GM18511 (cell line): ENCODE data around the gene POU3F3.

Experiments used
- ATAC-seq: cut with Tn5 transposase; IDR thresholded peaks from one replicate; pipeline ENCODE4 v1.9.1; 2021; ENCODE audit warnings: mild to moderate bottlenecking, moderate library complexity; ENCODE audit not compliant: unreplicated experiment

Gene POU3F3

DNA sequence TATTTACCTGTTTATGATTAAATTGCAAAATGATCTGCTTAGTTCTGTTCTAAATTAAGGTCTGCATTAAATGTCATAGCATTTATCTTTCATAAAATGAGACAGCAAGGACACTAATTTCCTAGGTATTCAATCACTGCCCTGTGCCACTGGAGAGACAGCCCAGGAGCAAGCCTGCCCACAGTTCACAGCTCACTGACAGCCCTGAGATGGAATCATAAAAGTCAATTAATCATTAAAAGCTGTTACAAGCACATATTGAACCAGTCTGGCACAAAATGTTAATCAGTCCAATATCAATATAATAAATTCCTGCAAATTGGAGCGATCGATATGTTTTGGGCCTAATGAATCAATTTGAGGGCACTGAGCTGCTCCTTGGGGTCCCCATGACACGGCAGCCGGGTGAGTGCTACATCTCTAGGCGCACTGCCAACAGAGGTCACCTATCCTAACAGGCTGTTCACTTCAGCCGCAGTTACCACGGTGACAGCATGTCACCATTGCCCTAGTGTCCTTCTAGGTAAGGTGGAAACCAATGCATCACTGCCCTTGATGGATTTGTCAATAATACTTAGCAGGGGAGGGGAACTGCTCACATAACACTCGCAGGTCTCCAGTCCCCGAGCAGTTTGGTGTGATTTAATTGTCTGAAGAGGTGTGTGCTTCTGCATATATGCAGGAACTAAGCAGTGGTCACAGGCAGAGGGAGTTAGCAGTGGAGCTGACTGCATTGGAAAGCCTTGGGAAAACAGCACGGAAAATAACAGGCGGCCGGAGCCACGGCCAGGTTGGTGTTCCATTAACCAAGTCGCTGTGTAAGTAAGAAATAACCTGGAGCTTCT is 47.3 kb downstream of the POU3F3 start:
- ATAC-seq: no peak

DNA sequence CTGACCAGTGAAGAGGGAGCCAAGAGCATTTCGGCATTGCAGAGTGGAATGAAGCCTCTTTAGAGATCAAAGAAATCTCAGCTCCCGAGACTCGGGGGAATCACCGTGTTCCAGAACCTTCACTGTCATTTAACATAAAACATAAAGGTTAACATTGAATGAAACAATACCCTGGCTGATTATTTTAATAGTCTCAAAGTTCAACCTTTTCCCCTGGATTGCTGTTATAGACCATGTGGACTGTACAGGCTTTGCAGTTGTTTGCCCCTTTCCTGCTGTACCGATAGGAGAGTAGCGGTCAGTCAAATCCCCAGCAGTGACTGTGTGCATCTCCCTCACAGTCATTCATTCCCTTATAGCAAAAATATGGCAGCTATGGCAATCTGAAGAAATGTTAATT is 48.4 kb downstream of the POU3F3 start:
- no peak for ATAC-seq
